H1 (cell line): ENCODE results near the gene SELENBP1. TPM values are rescaled to one million over a fixed set of nuclear protein-coding genes. Genes with fewer than 3 reads are reported as not detected.
"Not testable (repeated sequence)": the region's sequence is repeated elsewhere in the genome, so short reads cannot be mapped to it uniquely, and the experiment has no call there.

ENCODE experiments used
- CTCF ChIA-PET: fragments of 300-600 bp; sonication (Branson Sonifier 250); formaldehyde crosslinking; loops from one replicate; lab custom pipeline; 2021; ENCODE audit not compliant: partially characterized antibody; lab: Charles Lee
- POLR2A ChIA-PET: fragments of 300-600 bp; sonication (Branson Sonifier 250); formaldehyde crosslinking; loops from one replicate; lab custom pipeline; 2021; ENCODE audit warnings: inconsistent platforms; ENCODE audit not compliant: partially characterized antibody; lab: Charles Lee
- DNase-seq, 2 experiments: peaks; one replicate each; pipeline versions ENCODE4 v3.0.0 to v3.0.0-alpha.2; 2010 to 2022; ENCODE audit warnings: low spot score in 2 of 2, low read depth in 1 of 2, mixed read lengths in 1 of 2
- FAIRE-seq: peaks from 2 replicates; lab custom pipeline; 2011; peaks lifted over from hg19 to GRCh38; lab: Jason Lieb, UNC
- H2AFZ ChIP-seq: 2 replicates; pipeline ENCODE4 v1.8.1; 2012; ENCODE audit warnings: low read length, inconsistent platforms
- H2AK5ac ChIP-seq: 2 replicates; pipeline ENCODE4 v1.6.1; 2013; ENCODE audit warnings: low read depth, low read length
- H2BK120ac ChIP-seq: replicated peaks from 2 replicates; pipeline ENCODE3; 2013; ENCODE audit warnings: low read depth, low read length, inconsistent platforms
- H2BK12ac ChIP-seq: 2 replicates; pipeline ENCODE4 v1.6.1; 2013; ENCODE audit warnings: low read depth, low read length
- H2BK15ac ChIP-seq: 2 replicates; pipeline ENCODE4 v1.6.1; 2013; ENCODE audit warnings: low read length
- H2BK20ac ChIP-seq: 2 replicates; pipeline ENCODE4 v1.6.1; 2013; ENCODE audit warnings: low read length
- H2BK5ac ChIP-seq: 2 replicates; pipeline ENCODE4 v1.6.1; 2013; ENCODE audit warnings: low read depth, low read length
- H3K14ac ChIP-seq: 2 replicates; pipeline ENCODE4 v1.6.1; 2013; ENCODE audit warnings: inconsistent platforms; ENCODE audit not compliant: insufficient read length
- H3K18ac ChIP-seq: 2 replicates; pipeline ENCODE4 v1.6.1; 2013; ENCODE audit warnings: low read length; ENCODE audit errors: extremely low read depth
- H3K23ac ChIP-seq: 2 replicates; pipeline ENCODE4 v1.6.1; 2013; ENCODE audit warnings: inconsistent platforms; ENCODE audit not compliant: insufficient read length
- H3K23me2 ChIP-seq: 2 replicates; pipeline ENCODE4 v1.6.1; 2013; ENCODE audit warnings: low read depth, low read length
- H3K27ac ChIP-seq: 2 replicates; pipeline ENCODE4 v1.6.1; 2011; ENCODE audit warnings: low read depth, low read length, inconsistent platforms
- H3K27me3 ChIP-seq, 4 experiments: replicated peaks in 1 of 4; 1 replicate in 1 of 4; 2 replicates in 3 of 4; pipeline versions ENCODE4 v1.6.1 to v1.8.1; 2011 to 2013; ENCODE audit warnings: low read length in 3 of 4, mild to moderate bottlenecking in 3 of 4, inconsistent platforms in 2 of 4, mixed read lengths in 2 of 4, moderate library complexity in 1 of 4; ENCODE audit not compliant: control insufficient read depth in 3 of 4, insufficient read depth in 3 of 4; ENCODE audit errors: extremely low read depth in 1 of 4
- H3K36me3 ChIP-seq, 4 experiments: 2 replicates each; pipeline versions ENCODE4 v1.6.1 to v1.8.1; 2011 to 2013; ENCODE audit warnings: mild to moderate bottlenecking in 4 of 4, low read length in 3 of 4, moderate library complexity in 2 of 4, control low read depth in 1 of 4, inconsistent platforms in 1 of 4; ENCODE audit not compliant: insufficient read depth in 4 of 4, control insufficient read depth in 2 of 4
- H3K4ac ChIP-seq: replicated peaks from 2 replicates; pipeline ENCODE3; 2013; ENCODE audit warnings: low read length, low read depth, mixed read lengths, inconsistent platforms; ENCODE audit not compliant: insufficient read length
- H3K4me1 ChIP-seq, 4 experiments: replicated peaks in 1 of 4; 1 replicate in 1 of 4; 2 replicates in 3 of 4; pipeline versions ENCODE4 v1.6.1 to v1.8.1; 2011 to 2013; ENCODE audit warnings: low read length in 3 of 4, inconsistent platforms in 2 of 4, mixed read lengths in 1 of 4; ENCODE audit not compliant: insufficient read depth in 4 of 4, control insufficient read depth in 3 of 4
- H3K4me2 ChIP-seq, 2 experiments: 2 replicates each; pipeline versions ENCODE4 v1.6.1 to v1.8.1; 2011 to 2013; ENCODE audit warnings: low read depth in 2 of 2, low read length in 2 of 2, control low read depth in 1 of 2, inconsistent platforms in 1 of 2, mild to moderate bottlenecking in 1 of 2; ENCODE audit not compliant: insufficient read depth in 1 of 2
- H3K4me3 ChIP-seq, 4 experiments: fragments of 200-600, 300-600 bp in 1 of 4; sonication (generic), shearing (Covaris generic), sonication (Bioruptor Twin) in 1 of 4; 2 replicates each; pipeline versions ENCODE4 v1.5.1 to v1.8.1; 2011 to 2016; ENCODE audit warnings: low read length in 4 of 4, low read depth in 3 of 4, control low read depth in 2 of 4, inconsistent platforms in 2 of 4, mild to moderate bottlenecking in 2 of 4, mixed read lengths in 1 of 4, moderate library complexity in 1 of 4; ENCODE audit not compliant: insufficient read depth in 2 of 4; ENCODE audit errors: extremely low read depth in 1 of 4
- H3K56ac ChIP-seq: replicated peaks from 2 replicates; pipeline ENCODE3; 2013; ENCODE audit warnings: low read depth, mild to moderate bottlenecking, mixed read lengths, low read length, inconsistent platforms; ENCODE audit not compliant: insufficient read length
- H3K79me1 ChIP-seq: 2 replicates; pipeline ENCODE4 v1.6.1; 2013; ENCODE audit warnings: low read depth, low read length, control low read depth
- H3K79me2 ChIP-seq, 2 experiments: 2 replicates each; pipeline versions ENCODE4 v1.6.1 to v1.8.1; 2012 to 2013; ENCODE audit warnings: low read length in 2 of 2, mild to moderate bottlenecking in 2 of 2, inconsistent platforms in 1 of 2; ENCODE audit not compliant: insufficient read depth in 2 of 2, control insufficient read depth in 1 of 2
- H3K9ac ChIP-seq, 4 experiments: replicated peaks in 1 of 4; 1 replicate in 1 of 4; 2 replicates in 3 of 4; pipeline versions ENCODE4 v1.6.1 to v1.8.1; 2011 to 2013; ENCODE audit warnings: low read depth in 3 of 4, low read length in 3 of 4, control low read depth in 2 of 4, mild to moderate bottlenecking in 2 of 4, moderate library complexity in 2 of 4, inconsistent platforms in 1 of 4; ENCODE audit errors: extremely low read depth in 1 of 4
- H3K9me3 ChIP-seq, 2 experiments: 2 replicates each; pipeline versions ENCODE4 v1.6.1 to v1.8.1; 2012 to 2013; ENCODE audit warnings: mild to moderate bottlenecking in 2 of 2, moderate library complexity in 2 of 2, control low read depth in 1 of 2, inconsistent platforms in 1 of 2, low read depth in 1 of 2, low read length in 1 of 2, mixed read lengths in 1 of 2; ENCODE audit not compliant: insufficient read depth in 2 of 2
- H4K20me1 ChIP-seq, 2 experiments: replicated peaks in 1 of 2; 2 replicates each; pipeline versions ENCODE3 to v1.8.1; 2011 to 2013; ENCODE audit warnings: inconsistent platforms in 2 of 2, low read length in 2 of 2, mild to moderate bottlenecking in 1 of 2; ENCODE audit not compliant: insufficient read depth in 2 of 2, control insufficient read depth in 1 of 2
- H4K5ac ChIP-seq: 2 replicates; pipeline ENCODE4 v1.6.1; 2013; ENCODE audit warnings: low read length, low read depth, mixed read lengths, inconsistent platforms; ENCODE audit not compliant: insufficient read length
- H4K8ac ChIP-seq: 2 replicates; pipeline ENCODE4 v1.8.0; 2013; ENCODE audit warnings: mild to moderate bottlenecking, moderate library complexity, low read length, inconsistent platforms; ENCODE audit not compliant: insufficient read depth; ENCODE audit errors: extremely low read depth
- H4K91ac ChIP-seq: replicated peaks from 2 replicates; pipeline ENCODE3; 2013; ENCODE audit warnings: low read length, mixed read lengths, inconsistent platforms; ENCODE audit not compliant: insufficient read length
- WGBS, 2 experiments: shearing (Covaris generic) in 1 of 2; methylation state at CpG; one replicate each; pipeline versions ENCODE4 v1.1.6 to v1.1.7; 2013 to 2015; ENCODE audit warnings: low lambda C conversion rate in 2 of 2, mixed read lengths in 2 of 2, inconsistent platforms in 1 of 2, low coverage in 1 of 2, missing lambda C conversion rate in 1 of 2; ENCODE audit not compliant: insufficient replicate concordance in 2 of 2, insufficient coverage in 1 of 2, insufficient read length in 1 of 2; ENCODE audit errors: extremely low coverage in 1 of 2, missing lambda C conversion rate in 1 of 2; 5-methylcytosine and 5-hydroxymethylcytosine counted together
- polyA plus RNA-seq, 7 experiments: library from polyadenylated mRNA; depleted of rRNA in 3 of 7; stranded (reverse) in 5 of 7; unstranded in 2 of 7; fragments of >200 nt in 5 of 7; fragments of 200-250 nt in 2 of 7; gene quantifications; 1 replicate in 5 of 7; 2 replicates in 1 of 7; 4 replicates in 1 of 7; pipeline versions ENCODE4 v1.2.1 to v1.2.3, GENCODE V29; 2011 to 2013; ENCODE audit warnings: missing spikeins in 2 of 7, mixed read lengths in 2 of 7
- total RNA-seq: library from RNA; stranded (reverse); fragmentation: NEBNext Ultra II Directional; extraction: Animal tissue kit (Norgen Biotek cat#: 25700); gene quantifications from 2 replicates; pipeline ENCODE4 v1.2.1, GENCODE V29; 2021

The SELENBP1 gene
- total and polyA plus RNA-seq, 2 of the 8 experiments (the other 6 are each of a cell fraction or from before 2014, with no cell fraction given), result 20.0 to 32.4 TPM

DNA sequence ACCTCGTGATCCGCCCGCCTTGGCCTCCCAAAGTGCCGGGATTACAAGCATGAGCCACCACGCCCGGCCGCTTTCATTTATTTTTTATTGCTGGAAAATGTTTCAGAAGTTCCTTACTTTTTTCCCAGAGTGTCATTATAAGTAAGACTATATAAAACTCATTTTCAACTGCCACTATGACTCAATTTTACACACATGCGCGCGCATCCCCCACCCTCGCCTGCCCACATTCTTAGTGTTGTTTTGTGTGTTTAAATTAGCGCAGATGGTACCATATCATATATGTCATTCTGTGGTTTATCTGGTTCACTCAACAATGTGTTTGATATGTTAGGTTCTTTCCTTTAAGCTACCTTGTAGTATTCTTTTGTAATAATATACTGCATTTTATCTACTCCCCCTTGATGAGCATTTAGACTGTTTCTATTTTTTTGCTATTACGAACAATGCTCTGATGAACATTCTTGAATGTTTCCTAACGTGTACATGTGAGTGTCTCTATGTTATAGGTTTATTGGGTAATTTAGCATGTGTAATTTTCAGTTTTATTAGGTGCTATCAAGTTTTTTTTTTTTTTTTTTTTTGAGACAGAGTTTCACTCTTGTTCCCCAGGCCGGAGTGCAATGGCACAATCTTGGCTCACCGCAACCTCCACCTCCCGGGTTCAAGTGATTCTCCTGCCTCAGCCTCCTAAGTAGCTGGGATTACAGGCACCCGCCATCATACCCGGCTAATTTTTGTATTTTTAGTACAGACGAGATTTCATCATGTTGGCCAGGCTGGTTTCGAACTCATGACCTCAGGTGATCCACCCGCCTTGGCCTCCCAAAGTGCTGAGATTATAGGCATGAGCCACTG, 17.9 kb upstream of the SELENBP1 start:
- H3K56ac ChIP-seq, FAIRE-seq: not testable (repeated sequence)

More for the DNA sequence above, 17.9 kb upstream of the SELENBP1 start:
- H3K27me3 ChIP-seq, H3K9me3 ChIP-seq, H2BK120ac ChIP-seq, H3K4ac ChIP-seq, H3K18ac ChIP-seq, H3K23me2 ChIP-seq, H2BK5ac ChIP-seq, H3K14ac ChIP-seq, H3K79me1 ChIP-seq, H2AFZ ChIP-seq, H4K5ac ChIP-seq, H2BK20ac ChIP-seq, H3K79me2 ChIP-seq, H4K20me1 ChIP-seq, H3K27ac ChIP-seq, H3K4me1 ChIP-seq, H4K8ac ChIP-seq, H3K9ac ChIP-seq, H3K36me3 ChIP-seq, H3K23ac ChIP-seq, H2BK15ac ChIP-seq, DNase-seq, H2AK5ac ChIP-seq, H3K4me3 ChIP-seq, H2BK12ac ChIP-seq, H4K91ac ChIP-seq, H3K4me2 ChIP-seq, POLR2A ChIA-PET: not testable (repeated sequence)
- CTCF ChIA-PET, result interaction anchor here (2.2 kb wide), 1 partner anchor 89 kb away, joined by 9 read pairs; no protein-coding TSS in a partner anchor
- WGBS, 2 experiments, result 93% methylated on average over 22 of the region's 22 CpGs; no CpG with 5 or more reads in 1 of the 2 experiments
